K562 (cell line): ENCODE data around the gene NEUROG1.

Experiments used
- CAMTA2 ChIP-seq: fragments of 250-450 bp; sonication (Bioruptor Pico); conservative IDR thresholded peaks from 2 replicates; pipeline ENCODE4 v1.5.1; 2022
- CREB1 ChIP-seq, 2 experiments: sonication (generic) in 1 of 2; formaldehyde crosslinking in 1 of 2; IDR thresholded peaks; 2 replicates each; pipeline versions ENCODE4 v1.6.1 to v1.8.0; 2012 to 2022; ENCODE audit warnings: inconsistent platforms in 1 of 2, mild to moderate bottlenecking in 1 of 2, missing genetic modification reagents in 1 of 2, moderate library complexity in 1 of 2
- EP300 ChIP-seq: IDR thresholded peaks from 2 replicates; pipeline ENCODE4 v1.6.1; 2012; ENCODE audit warnings: low read length, improper control_type of control experiment
- FOXA1 ChIP-seq: fragments of 450-650 bp; IDR thresholded peaks from 2 replicates; pipeline ENCODE4 v1.6.1; 2016; ENCODE audit warnings: mild to moderate bottlenecking, borderline replicate concordance
- FUS ChIP-seq: fragments of 200-400 bp; formaldehyde crosslinking; optimal IDR thresholded peaks from 2 replicates; pipeline ENCODE3; 2017; ENCODE audit warnings: low read depth, low read length
- KDM1A ChIP-seq, 2 experiments: fragments of 450-650 bp; IDR thresholded peaks; 2 replicates each; pipeline ENCODE4 v1.6.1; 2016; ENCODE audit warnings: mild to moderate bottlenecking in 2 of 2
- POLR2A ChIP-seq: fragments of 450-650 bp; conservative IDR thresholded peaks from 2 replicates; pipeline ENCODE4 v1.6.1; 2016
- RBBP5 ChIP-seq: fragments of 200-600 bp; sonication (generic); IDR thresholded peaks from 2 replicates; pipeline ENCODE4 v1.6.1; 2012; ENCODE audit warnings: borderline replicate concordance, mild to moderate bottlenecking, low read length, control low read depth, inconsistent platforms; ENCODE audit not compliant: insufficient read depth, poor library complexity, severe bottlenecking
- ZBTB8A ChIP-seq: fragments of 450-650 bp; IDR thresholded peaks from 2 replicates; pipeline ENCODE4 v1.6.1; 2018; ENCODE audit warnings: mild to moderate bottlenecking, moderate library complexity; ENCODE audit not compliant: partially characterized antibody

DNA sequence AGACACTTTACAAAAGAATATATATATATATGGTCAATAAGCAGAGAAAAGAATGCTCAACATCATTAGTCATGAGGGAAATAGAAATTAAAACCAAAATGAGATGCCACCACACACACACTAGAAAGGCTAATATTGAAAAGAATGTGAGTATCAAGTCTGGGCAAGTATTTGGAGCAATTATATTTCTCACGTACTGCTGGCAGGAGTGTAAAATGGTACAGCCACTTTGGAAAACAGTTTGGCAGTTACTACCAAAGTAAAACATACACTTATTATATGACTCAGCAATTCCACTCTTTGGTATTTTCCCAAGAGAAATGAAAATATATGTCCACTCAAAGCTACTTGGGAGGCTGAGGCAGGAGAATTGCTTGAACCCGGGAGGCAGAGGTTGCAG is 29.8 kb downstream of the NEUROG1 start:
- TF ChIP-seq POLR2A: no peak
- no peak for TF ChIP-seq RBBP5
- TF ChIP-seq FUS: no peak
- TF ChIP-seq ZBTB8A: no peak
- TF ChIP-seq FOXA1: no peak
- TF ChIP-seq EP300: no peak
- TF ChIP-seq KDM1A (IDR thresholded peaks at IDR 0.05): no peak
- no peak for TF ChIP-seq CREB1 (IDR thresholded peaks at IDR 0.05)
- TF ChIP-seq CREB1 (CRISPR knock-in tag; IDR thresholded peaks at IDR 0.05): no peak
- TF ChIP-seq CAMTA2 (CRISPR knock-in tag): no peak
